ENCODE measurements around the gene KLHL3. TPM values are rescaled to one million over a fixed set of nuclear protein-coding genes. Genes with fewer than 3 reads are reported as not detected.

Gene KLHL3
- total RNA-seq, 2 donors from 2014 or later = 24.6 to 38.2 TPM

GRCh38 chr5:137611794-137612435 lies 124.0 kb downstream of the KLHL3 start:
- Histone ChIP-seq H3K4me3 (no peak overlapping the region), H3K9me3 (no peaks in the 10 kb centered on the region), H3K27ac (no peak overlapping the region), H3K4me1 (no peaks in the 10 kb centered on the region), H3K36me3 (no peaks in the 10 kb centered on the region), H3K27me3 (no peaks in the 10 kb centered on the region)
- DNase-seq (ENCODE audit: low spot score) = no peak
- TF ChIP-seq CTCF (IDR thresholded peaks at IDR 0.05) = no peak

GRCh38 chr5:137611011-137611580 lies 124.8 kb downstream of the KLHL3 start:
- Histone ChIP-seq H3K36me3 (no peaks in the 10 kb centered on the region), H3K4me1 (no peaks in the 10 kb centered on the region), H3K9me3 (no peaks in the 10 kb centered on the region), H3K27ac (no peak overlapping the region), H3K4me3 (no peak overlapping the region), H3K27me3 (no peaks in the 10 kb centered on the region)
- no peak for DNase-seq (ENCODE audit: low spot score)
- no peak for TF ChIP-seq CTCF (IDR thresholded peaks at IDR 0.05)

- no peaks in the 10 kb centered on the region for H3K4me1 ChIP-seq
- no peaks in the 10 kb centered on the region for H3K36me3 ChIP-seq
- no peak overlapping the region for H3K27ac ChIP-seq
- no peak overlapping the region for H3K4me3 ChIP-seq
- H3K9me3 ChIP-seq = no peaks in the 10 kb centered on the region
- H3K27me3 ChIP-seq = no peaks in the 10 kb centered on the region
- DNase-seq (ENCODE audit: low spot score) = no peak
- TF ChIP-seq CTCF (IDR thresholded peaks at IDR 0.05) = no peak
Measured at GRCh38 chr5:137610598-137610997, 125.3 kb downstream of the KLHL3 start.

GRCh38 chr5:137609127-137609526 lies 126.8 kb downstream of the KLHL3 start:
- no peaks in the 10 kb centered on the region for H3K27me3 ChIP-seq
- no peak overlapping the region for H3K27ac ChIP-seq
- H3K9me3 ChIP-seq = no peaks in the 10 kb centered on the region
- no peaks in the 10 kb centered on the region for H3K4me1 ChIP-seq
- no peak for TF ChIP-seq CTCF (IDR thresholded peaks at IDR 0.05)
- H3K36me3 ChIP-seq = no peaks in the 10 kb centered on the region
- DNase-seq (ENCODE audit: low spot score) = no peak
- H3K4me3 ChIP-seq = no peak overlapping the region

- Histone ChIP-seq H3K27ac (no peak overlapping the region), H3K36me3 (no peaks in the 10 kb centered on the region), H3K4me1 (no peaks in the 10 kb centered on the region), H3K4me3 (no peak overlapping the region), H3K27me3 (no peaks in the 10 kb centered on the region), H3K9me3 (no peaks in the 10 kb centered on the region)
- no peak for DNase-seq (ENCODE audit: low spot score)
- TF ChIP-seq CTCF (IDR thresholded peaks at IDR 0.05) = no peak
Measured at GRCh38 chr5:137607771-137608170, 128.1 kb downstream of the KLHL3 start.

GRCh38 chr5:137606401-137606800 lies 129.5 kb downstream of the KLHL3 start:
- no peak overlapping the region for H3K4me3 ChIP-seq
- H3K36me3 ChIP-seq = no peaks in the 10 kb centered on the region
- no peaks in the 10 kb centered on the region for H3K27me3 ChIP-seq
- no peak overlapping the region for H3K27ac ChIP-seq
- no peaks in the 10 kb centered on the region for H3K4me1 ChIP-seq
- no peak for DNase-seq (ENCODE audit: low spot score)
- no peak for TF ChIP-seq CTCF (IDR thresholded peaks at IDR 0.05)
- no peaks in the 10 kb centered on the region for H3K9me3 ChIP-seq
